ENCODE data around the gene KCNN1.
A peak's percentile ranks its signal among the peaks of the same experiment; 100 is the strongest.
"Not testable (repeated sequence)": the region's sequence is repeated elsewhere in the genome, so short reads cannot be mapped to it uniquely, and the experiment has no call there.

KCNN1 gene

GRCh38 chr19:17966550-17967256, at the start of gene KCNN1:
TSS of gene KCNN1 (plus strand) at chr19:17967107. CDS start at chr19:17973889, 6,782 bp downstream.
- DNase-seq (ENCODE audit: low spot score), result no peak

- not testable (repeated sequence) for DNase-seq (ENCODE audit: low spot score)
These were observed 48.8 kb upstream of the KCNN1 start for GRCh38 chr19:17918151-17918550.

- DNase-seq (ENCODE audit: low spot score), result not testable (repeated sequence)
These were observed 47.8 kb upstream of the KCNN1 start for GRCh38 chr19:17919122-17919521.

GRCh38 chr19:17920527-17920926, 46.4 kb upstream of the KCNN1 start:
- no peak for DNase-seq (ENCODE audit: low spot score)

- no peak for DNase-seq (ENCODE audit: low spot score)
These were observed 44.8 kb upstream of the KCNN1 start for GRCh38 chr19:17922138-17922537.

GRCh38 chr19:17926044-17926443, 40.9 kb upstream of the KCNN1 start:
- DNase-seq (ENCODE audit: low spot score), result no peak

GRCh38 chr19:17929056-17929455, 37.9 kb upstream of the KCNN1 start:
- no peak for DNase-seq (ENCODE audit: low spot score)

GRCh38 chr19:17931532-17932191, 35.2 kb upstream of the KCNN1 start:
- no peak for DNase-seq (ENCODE audit: low spot score)

- peak; percentile 94 for DNase-seq (ENCODE audit: low spot score)
These were observed 34.2 kb upstream of the KCNN1 start, which contains the start of gene CCDC124 for GRCh38 chr19:17932485-17933338. TSS of gene CCDC124 (plus strand) at chr19:17933015. CDS start at chr19:17936421, 3,406 bp downstream.

GRCh38 chr19:17933414-17934129, 33.3 kb upstream of the KCNN1 start:
- peak; percentile 34 for DNase-seq (ENCODE audit: low spot score)

GRCh38 chr19:17936379-17936778, 30.5 kb upstream of the KCNN1 start:
- no peak for DNase-seq (ENCODE audit: low spot score)

GRCh38 chr19:17937371-17937900, 29.5 kb upstream of the KCNN1 start:
- DNase-seq (ENCODE audit: low spot score), result no peak

- peak; percentile 71 for DNase-seq (ENCODE audit: low spot score)
These were observed 28.6 kb upstream of the KCNN1 start for GRCh38 chr19:17938092-17938845.

GRCh38 chr19:17942181-17942580, 24.7 kb upstream of the KCNN1 start:
- no peak for DNase-seq (ENCODE audit: low spot score)

GRCh38 chr19:17942582-17943273, 24.2 kb upstream of the KCNN1 start:
- DNase-seq (ENCODE audit: low spot score), result no peak

GRCh38 chr19:17943274-17944221, 23.4 kb upstream of the KCNN1 start:
- no peak for DNase-seq (ENCODE audit: low spot score)

- DNase-seq (ENCODE audit: low spot score), result no peak
These were observed 22.6 kb upstream of the KCNN1 start for GRCh38 chr19:17944301-17944700.

GRCh38 chr19:17946965-17947784, 19.7 kb upstream of the KCNN1 start:
- no peak for DNase-seq (ENCODE audit: low spot score)

All from LoVo (cell line).